HepG2 (cell line): ENCODE data around the gene CYP11A1. TPM values are rescaled to one million over a fixed set of nuclear protein-coding genes. Genes with fewer than 3 reads are reported as not detected.

Source experiments
- microRNA-seq: library from miRNA; unstranded; fragments of <30 nt; microRNA quantifications from one replicate; pipeline ENCODE4, GENCODE V29; 2020
- polyA plus RNA-seq, 8 experiments: library from polyadenylated mRNA; depleted of rRNA in 3 of 8; stranded (reverse) in 7 of 8; unstranded in 1 of 8; fragments of >200 nt; fragmentation: Illumina TruSeq in 4 of 8; extraction: Trizol in 4 of 8; gene quantifications; 2 replicates each; pipeline versions ENCODE4 v1.2.1 to v1.2.3, GENCODE V29; 2011 to 2016; ENCODE audit warnings: low read depth in 4 of 8, missing spikeins in 1 of 8, mixed read lengths in 1 of 8; ENCODE audit not compliant: insufficient read depth in 1 of 8
- small RNA-seq, 3 experiments: library from RNA; depleted of rRNA; stranded (forward); fragments of <200 nt; gene quantifications; one replicate each; pipeline ENCODE3, GENCODE V24; 2012; ENCODE audit warnings: low read depth in 2 of 3, low replicate concordance in 1 of 3; ENCODE audit not compliant: insufficient read length in 3 of 3, insufficient read depth in 2 of 3
- total RNA-seq, 5 experiments: library from RNA; depleted of rRNA; stranded (reverse); fragments of >200 nt; fragmentation: Illumina TruSeq; extraction: Trizol; gene quantifications; 2 replicates each; pipeline ENCODE4 v1.2.3, GENCODE V29; 2016; ENCODE audit warnings: low read depth in 1 of 5

The CYP11A1 gene
- total and polyA plus RNA-seq, 2 of the 13 experiments (the other 11 are each of a cell fraction or from before 2014, with no cell fraction given) = 0.66 to 0.92 TPM

Small RNA genes lying within 50 kb of the gene (microRNA-seq; reads per million reads assigned to microRNA genes)
- gene MIR6881 = 1.0 reads per million

Small RNA genes lying within 50 kb of the gene (small RNA-seq; reads per million reads assigned to genes)
- 0 to 0.97 (median 0) reads per million in 3 experiments for gene MIR6881

Other genes starting within 250 kb of the CYP11A1 start
- not detected in 2 replicates for gene ISLR2, start 237.1 kb downstream of the CYP11A1 start, total RNA-seq (2016; rRNA removed; fragmentation: Illumina TruSeq; extraction: Trizol)
- gene ISLR2, start 237.1 kb downstream of the CYP11A1 start, polyA plus RNA-seq (2011; rRNA removed) = not detected in 2 replicates
- gene ISLR, start 193.9 kb downstream of the CYP11A1 start, total RNA-seq (2016; rRNA removed; fragmentation: Illumina TruSeq; extraction: Trizol) = not detected in 2 replicates
- not detected in 2 replicates for gene ISLR, start 193.9 kb downstream of the CYP11A1 start, polyA plus RNA-seq (2011; rRNA removed)
- gene STRA6, start 164.9 kb downstream of the CYP11A1 start, total RNA-seq (2016; rRNA removed; fragmentation: Illumina TruSeq; extraction: Trizol) = 0.81 and 2.1 TPM in 2 replicates
- 1.6 TPM in 2 replicates for gene STRA6, start 164.9 kb downstream of the CYP11A1 start, polyA plus RNA-seq (2011; rRNA removed)
- gene CCDC33, start 131.3 kb downstream of the CYP11A1 start, total RNA-seq (2016; rRNA removed; fragmentation: Illumina TruSeq; extraction: Trizol) = not detected in 2 replicates
- gene CCDC33, start 131.3 kb downstream of the CYP11A1 start, polyA plus RNA-seq (2011; rRNA removed) = 0.08 and 0.30 TPM in 2 replicates
- gene SEMA7A, start 66.3 kb upstream of the CYP11A1 start, total RNA-seq (2016; rRNA removed; fragmentation: Illumina TruSeq; extraction: Trizol) = 7.1 and 15.8 TPM in 2 replicates
- 9.0 and 11.3 TPM in 2 replicates for gene SEMA7A, start 66.3 kb upstream of the CYP11A1 start, polyA plus RNA-seq (2011; rRNA removed)
- 55.0 and 63.2 TPM in 2 replicates for gene UBL7, start 93.5 kb upstream of the CYP11A1 start, total RNA-seq (2016; rRNA removed; fragmentation: Illumina TruSeq; extraction: Trizol)
- 63.5 and 65.3 TPM in 2 replicates for gene UBL7, start 93.5 kb upstream of the CYP11A1 start, polyA plus RNA-seq (2011; rRNA removed)
- gene ARID3B, start 173.6 kb upstream of the CYP11A1 start, total RNA-seq (2016; rRNA removed; fragmentation: Illumina TruSeq; extraction: Trizol) = 5.3 and 7.0 TPM in 2 replicates
- 12.8 and 14.9 TPM in 2 replicates for gene ARID3B, start 173.6 kb upstream of the CYP11A1 start, polyA plus RNA-seq (2011; rRNA removed)
- 31.4 and 41.5 TPM in 2 replicates for gene CLK3, start 248.2 kb upstream of the CYP11A1 start, total RNA-seq (2016; rRNA removed; fragmentation: Illumina TruSeq; extraction: Trizol)
- 82.0 and 89.1 TPM in 2 replicates for gene CLK3, start 248.2 kb upstream of the CYP11A1 start, polyA plus RNA-seq (2011; rRNA removed)